ENCODE results near the gene NT5DC3. TPM values are rescaled to one million over a fixed set of nuclear protein-coding genes. Genes with fewer than 3 reads are reported as not detected.

NT5DC3 gene
- total and polyA plus RNA-seq, 9 of the 15 experiments (the other 6 are each of a cell fraction or from before 2014, with no cell fraction given): 6.3 to 33.5 (median 24.5) TPM

GRCh38 chr12:103809154-103809553 is 31.9 kb downstream of the NT5DC3 start (continued):
- TF ChIP-seq REST (IDR thresholded peaks at IDR 0.05; ENCODE audit: borderline replicate concordance) (no peak), REST (CRISPR knock-in tag; IDR thresholded peaks at IDR 0.05; ENCODE audit: low read depth) (no peak), ARID1B (IDR thresholded peaks at IDR 0.05) (peak; percentile 92), LARP7 (IDR thresholded peaks at IDR 0.05) (no peak), PHTF2 (CRISPR knock-in tag; IDR thresholded peaks at IDR 0.05) (no peak), ZNF696 (CRISPR knock-in tag; conservative IDR thresholded peaks at IDR 0.05) (no peak), CBFA2T3 (IDR thresholded peaks at IDR 0.05) (peak; percentile 91), DDX20 (tag; IDR thresholded peaks at IDR 0.05; ENCODE audit: low read depth) (no peak), EZH2 (IDR thresholded peaks at IDR 0.05; ENCODE audit: borderline replicate concordance, low read depth, low read length) (no peak), JUND (IDR thresholded peaks at IDR 0.05; ENCODE audit: borderline replicate concordance, low read depth, low read length) (peak; percentile 43; the same call in 1 of the 2 replicates), JUND (tag; IDR thresholded peaks at IDR 0.05; ENCODE audit: borderline replicate concordance, low read depth, low read length) (peak; percentile 37; the same call in 2 of the 3 replicates), SMARCC2 (IDR thresholded peaks at IDR 0.05; ENCODE audit: low read depth) (peak; percentile 59; the same call in 1 of the 2 replicates), POLR2A (conservative IDR thresholded peaks at IDR 0.05) (no peak)
- TF ChIP-seq, protein P1, sequence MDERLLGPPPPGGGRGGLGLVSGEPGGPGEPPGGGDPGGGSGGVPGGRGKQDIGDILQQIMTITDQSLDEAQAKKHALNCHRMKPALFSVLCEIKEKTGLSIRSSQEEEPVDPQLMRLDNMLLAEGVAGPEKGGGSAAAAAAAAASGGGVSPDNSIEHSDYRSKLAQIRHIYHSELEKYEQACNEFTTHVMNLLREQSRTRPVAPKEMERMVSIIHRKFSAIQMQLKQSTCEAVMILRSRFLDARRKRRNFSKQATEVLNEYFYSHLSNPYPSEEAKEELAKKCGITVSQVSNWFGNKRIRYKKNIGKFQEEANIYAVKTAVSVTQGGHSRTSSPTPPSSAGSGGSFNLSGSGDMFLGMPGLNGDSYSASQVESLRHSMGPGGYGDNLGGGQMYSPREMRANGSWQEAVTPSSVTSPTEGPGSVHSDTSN (CRISPR knock-in tag; IDR thresholded peaks at IDR 0.05; ENCODE audit: low read depth): no peak
- TF ChIP-seq, protein P1 (tag; conservative IDR thresholded peaks at IDR 0.05; ENCODE audit: low read depth): no peak
- TF ChIP-seq, protein P2, sequence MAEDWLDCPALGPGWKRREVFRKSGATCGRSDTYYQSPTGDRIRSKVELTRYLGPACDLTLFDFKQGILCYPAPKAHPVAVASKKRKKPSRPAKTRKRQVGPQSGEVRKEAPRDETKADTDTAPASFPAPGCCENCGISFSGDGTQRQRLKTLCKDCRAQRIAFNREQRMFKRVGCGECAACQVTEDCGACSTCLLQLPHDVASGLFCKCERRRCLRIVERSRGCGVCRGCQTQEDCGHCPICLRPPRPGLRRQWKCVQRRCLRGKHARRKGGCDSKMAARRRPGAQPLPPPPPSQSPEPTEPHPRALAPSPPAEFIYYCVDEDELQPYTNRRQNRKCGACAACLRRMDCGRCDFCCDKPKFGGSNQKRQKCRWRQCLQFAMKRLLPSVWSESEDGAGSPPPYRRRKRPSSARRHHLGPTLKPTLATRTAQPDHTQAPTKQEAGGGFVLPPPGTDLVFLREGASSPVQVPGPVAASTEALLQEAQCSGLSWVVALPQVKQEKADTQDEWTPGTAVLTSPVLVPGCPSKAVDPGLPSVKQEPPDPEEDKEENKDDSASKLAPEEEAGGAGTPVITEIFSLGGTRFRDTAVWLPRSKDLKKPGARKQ (CRISPR knock-in tag; IDR thresholded peaks at IDR 0.05): no peak
